T47D (cell line): ENCODE results near the gene BRCA1.
"Not testable (repeated sequence)": the region's sequence is repeated elsewhere in the genome, so short reads cannot be mapped to it uniquely, and the experiment has no call there.

Experiments used
- DNase-seq, 2 experiments: peaks; one replicate each; pipeline versions ENCODE4 v3.0.0 to v3.0.0-alpha.2; 2011 to 2012; ENCODE audit warnings: low read depth in 1 of 2, low spot score in 1 of 2
- JUND ChIP-seq: IDR thresholded peaks from 2 replicates; pipeline ENCODE4 v1.6.1; 2012; ENCODE audit warnings: low read depth
- in situ Hi-C: cut with HindIII; loops from 2 replicates; pipeline ENCODE4 v1.10.0; 2016; ENCODE audit warnings: low sequenced_read_pairs, low pct_unique_long_range_greater_than_20kb

BRCA1 gene

GRCh38 chr17:43014020-43014648 lies 111.0 kb downstream of the BRCA1 start:
- TF ChIP-seq JUND, result no peak
- in situ Hi-C loops, result no loop called here

GRCh38 chr17:43013296-43013695 lies 111.9 kb downstream of the BRCA1 start:
- DNase-seq, result no peak
- no peak for TF ChIP-seq JUND
- in situ Hi-C loops, result no loop called here

More at GRCh38 chr17:43014020-43014648, 111.0 kb downstream of the BRCA1 start:
- no peak for DNase-seq

GRCh38 chr17:43011728-43012472 lies 113.3 kb downstream of the BRCA1 start:
- in situ Hi-C loops, result no loop called here
- no peak for DNase-seq
- TF ChIP-seq JUND, result no peak

GRCh38 chr17:43010667-43011308 lies 114.4 kb downstream of the BRCA1 start:
- no peak for DNase-seq
- in situ Hi-C loops, result no loop called here
- TF ChIP-seq JUND, result no peak

DNA sequence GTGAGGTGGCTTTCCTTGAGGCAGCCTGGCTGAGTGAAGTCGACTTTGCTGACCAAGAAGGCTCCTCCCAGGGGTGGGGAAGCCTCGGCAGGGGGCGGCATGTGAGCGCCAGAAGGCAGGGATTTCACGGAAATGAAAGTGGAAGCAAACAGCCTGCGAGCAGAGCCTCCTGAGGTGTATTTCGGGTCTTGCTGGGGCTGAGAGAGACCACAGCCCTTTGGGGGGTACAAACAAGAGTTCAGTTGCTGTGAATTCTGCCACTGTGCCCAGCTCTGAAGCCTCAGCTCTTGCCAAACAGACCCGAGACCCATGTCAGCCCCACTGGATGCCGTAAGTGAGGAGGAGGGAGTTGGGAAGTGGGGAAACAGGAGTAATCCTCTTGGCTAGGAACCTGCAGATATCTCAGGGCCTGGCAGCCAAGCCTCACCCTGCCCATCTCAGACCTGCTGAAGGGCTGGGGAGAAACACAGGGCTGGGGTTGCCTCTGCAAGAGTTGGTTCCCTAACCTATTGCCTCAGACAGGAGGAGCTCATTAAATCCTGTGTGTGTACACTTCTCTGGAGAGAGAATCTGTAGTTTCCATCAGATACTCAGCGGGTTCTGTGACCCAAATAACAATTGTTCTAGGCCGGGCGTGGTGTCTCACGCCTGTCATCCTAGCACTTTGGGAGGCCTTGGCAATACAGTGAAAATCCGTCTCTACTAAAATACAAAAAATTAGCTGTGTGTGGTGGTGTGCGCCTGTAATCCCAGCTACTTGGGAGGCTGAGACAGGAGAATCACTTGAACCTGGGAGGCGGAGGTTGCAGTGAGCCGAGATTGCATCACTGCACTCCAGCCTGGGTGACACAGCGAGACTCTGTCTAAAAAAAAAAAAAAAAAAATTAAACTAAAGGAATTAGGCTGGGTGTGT lies 118.3 kb downstream of the BRCA1 start, which contains the start of gene IFI35:
Gene IFI35 (plus strand): TSS at position 146 of the 913 bp plus-strand sequence. CDS start 164 bp downstream, at position 310.
- peak; percentile 62 to 91 for DNase-seq
- no peak for TF ChIP-seq JUND
- in situ Hi-C loops, result no loop called here

GRCh38 chr17:43003542-43004172 lies 121.5 kb downstream of the BRCA1 start:
- no peak for TF ChIP-seq JUND
- in situ Hi-C loops, result no loop called here
- DNase-seq, result peak in 1 of 2 experiments; percentile 72

DNA sequence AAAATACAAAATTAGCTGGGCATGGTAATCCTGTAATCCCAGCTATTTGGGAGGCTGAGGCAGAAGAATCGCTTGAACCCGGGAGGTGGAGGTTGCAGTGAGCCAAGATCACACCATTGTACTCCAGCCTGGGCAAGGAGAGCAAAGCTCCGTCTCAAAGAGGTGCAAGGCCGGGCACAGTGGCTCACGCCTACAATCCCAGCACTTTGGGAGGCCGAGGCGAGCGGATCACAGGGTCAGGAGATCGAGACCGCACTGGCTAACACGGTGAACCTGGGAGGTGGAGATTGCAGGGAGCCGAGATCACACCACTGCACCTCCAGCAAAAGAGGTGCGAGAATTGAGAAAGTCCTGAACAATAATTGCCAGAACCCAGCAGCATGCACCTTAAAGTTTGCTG lies 124.3 kb downstream of the BRCA1 start:
- DNase-seq, in situ Hi-C loops: not testable (repeated sequence)

DNA sequence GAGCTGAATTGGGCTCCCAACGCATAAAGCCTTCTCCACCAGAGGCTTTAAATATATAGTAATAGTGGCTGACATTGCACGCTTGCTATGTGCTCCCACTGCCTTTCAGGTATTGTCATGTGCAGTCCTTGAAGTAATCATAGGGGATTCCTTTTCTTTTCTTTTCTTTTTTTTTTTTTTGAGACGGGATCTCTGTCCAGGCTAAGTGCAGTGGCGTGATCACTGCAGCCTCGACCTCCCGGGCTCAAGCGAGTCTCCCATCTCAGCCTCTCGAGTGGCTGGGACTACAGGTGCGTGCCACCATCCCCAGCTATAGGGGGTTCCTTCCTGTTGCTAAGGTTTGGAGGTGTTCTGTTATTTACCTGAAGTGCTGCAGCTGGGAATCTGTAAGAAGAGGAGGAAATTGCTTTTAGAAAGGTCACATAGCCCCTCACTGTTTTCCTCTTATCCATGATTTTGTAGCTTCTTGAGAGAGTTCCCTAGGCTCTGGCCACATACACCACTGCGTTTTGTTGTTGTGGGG lies 126.1 kb downstream of the BRCA1 start:
- no peak for DNase-seq
- in situ Hi-C loops, result no loop called here
- no peak for TF ChIP-seq JUND

DNA sequence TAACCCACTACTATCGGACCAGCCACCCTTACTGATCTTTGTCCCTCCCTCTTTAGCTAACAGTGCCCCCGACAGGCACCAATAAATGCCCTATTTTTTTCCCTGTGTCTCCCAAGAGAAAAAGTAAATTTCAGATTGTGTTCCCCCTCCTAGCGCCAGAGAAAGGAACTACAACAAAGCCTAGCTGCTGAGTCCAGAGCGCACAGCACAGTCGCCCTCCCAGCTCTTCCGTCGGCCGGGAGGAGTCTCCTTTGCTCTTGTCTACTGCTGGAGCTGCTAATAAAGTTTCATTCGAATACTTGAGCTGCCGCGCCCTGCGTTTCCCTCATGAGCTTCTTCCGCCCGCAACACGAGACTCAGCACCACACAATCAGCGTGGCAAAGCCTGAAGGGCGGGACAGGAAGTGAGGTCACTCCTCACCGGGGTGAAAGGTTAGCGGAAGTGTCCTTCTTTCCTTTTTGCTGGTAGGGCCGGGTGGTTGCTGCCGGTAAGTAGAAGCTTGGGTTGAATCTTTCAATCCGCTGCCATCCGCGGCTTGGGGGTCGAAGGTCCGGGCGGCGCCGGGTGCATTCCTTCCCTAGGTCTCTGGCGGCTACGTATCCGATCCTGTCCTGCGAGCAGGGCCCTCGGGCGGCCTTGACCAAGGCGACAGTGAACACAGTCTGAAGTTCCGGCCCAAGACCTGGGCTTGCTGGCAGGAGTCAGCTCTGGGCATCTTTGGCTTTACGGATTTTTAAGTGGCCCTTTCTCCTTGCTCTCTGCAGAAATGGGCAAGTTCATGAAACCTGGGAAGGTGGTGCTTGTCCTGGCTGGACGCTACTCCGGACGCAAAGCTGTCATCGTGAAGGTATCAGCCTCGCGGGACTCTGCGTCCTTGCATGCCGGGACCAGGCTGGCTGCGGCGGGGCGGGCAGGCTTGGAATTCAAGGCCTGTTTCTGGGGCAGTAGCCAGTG lies 126.9 kb downstream of the BRCA1 start, which contains the start of gene RPL27:
Gene RPL27 (plus strand): TSS at position 436 of the 955 bp plus-strand sequence. CDS start 332 bp downstream, at position 768.
- no peak for TF ChIP-seq JUND
- DNase-seq, result peak; percentile 88 to 100
- in situ Hi-C loops, result no loop called here

- in situ Hi-C loops, result no loop called here
- no peak for DNase-seq
These were observed 127.7 kb downstream of the BRCA1 start for GRCh38 chr17:42997390-42997983.

More at GRCh38 chr17:42997390-42997983, 127.7 kb downstream of the BRCA1 start:
- no peak for TF ChIP-seq JUND
